H9 (cell line): ENCODE data around the gene LRRC28. TPM values are rescaled to one million over a fixed set of nuclear protein-coding genes. Genes with fewer than 3 reads are reported as not detected.

Source experiments
- DNase-seq: peaks from one replicate; pipeline ENCODE4 v3.0.0-alpha.2; 2017
- H2AFZ ChIP-seq: one replicate; pipeline ENCODE4 v1.6.1; 2013; ENCODE audit warnings: mild to moderate bottlenecking, low read length, control low read depth, moderate library complexity
- H2AK5ac ChIP-seq: 2 replicates; pipeline ENCODE4 v1.6.1; 2013; ENCODE audit warnings: low read length, control low read depth, mixed read lengths; ENCODE audit not compliant: insufficient read length
- H2BK120ac ChIP-seq: one replicate; pipeline ENCODE4 v1.6.1; 2013; ENCODE audit warnings: low read depth, mild to moderate bottlenecking, low read length, control low read depth, inconsistent platforms; ENCODE audit not compliant: poor library complexity, severe bottlenecking
- H2BK12ac ChIP-seq: 2 replicates; pipeline ENCODE4 v1.6.1; 2013; ENCODE audit warnings: low read length, control low read depth, mixed read lengths, low read depth; ENCODE audit not compliant: insufficient read length
- H2BK15ac ChIP-seq: 2 replicates; pipeline ENCODE4 v1.6.1; 2013; ENCODE audit warnings: low read depth, low read length, control low read depth
- H2BK20ac ChIP-seq: one replicate; pipeline ENCODE4 v1.6.1; 2013; ENCODE audit warnings: low read depth, mild to moderate bottlenecking, low read length, control low read depth, inconsistent platforms; ENCODE audit not compliant: poor library complexity, severe bottlenecking
- H2BK5ac ChIP-seq: 2 replicates; pipeline ENCODE4 v1.6.1; 2013; ENCODE audit warnings: low read length, control low read depth, mixed read lengths; ENCODE audit not compliant: insufficient read length
- H3K14ac ChIP-seq: 2 replicates; pipeline ENCODE4 v1.6.1; 2013; ENCODE audit warnings: low read length, control low read depth; ENCODE audit not compliant: insufficient read depth
- H3K18ac ChIP-seq: 2 replicates; pipeline ENCODE4 v1.6.1; 2013; ENCODE audit warnings: low read depth, mild to moderate bottlenecking, mixed read lengths, low read length, control low read depth; ENCODE audit not compliant: insufficient read length
- H3K23ac ChIP-seq: 2 replicates; pipeline ENCODE4 v1.6.1; 2013; ENCODE audit warnings: low read length, control low read depth, mixed read lengths, low read depth; ENCODE audit not compliant: insufficient read length
- H3K23me2 ChIP-seq: 2 replicates; pipeline ENCODE4 v1.6.1; 2013; ENCODE audit warnings: low read depth, mild to moderate bottlenecking, mixed read lengths, low read length, control low read depth; ENCODE audit not compliant: insufficient read length, poor library complexity, severe bottlenecking
- H3K27ac ChIP-seq: 2 replicates; pipeline ENCODE4 v1.5.1; 2013; ENCODE audit warnings: low read length, control low read depth, mixed read lengths, low read depth; ENCODE audit not compliant: insufficient read length
- H3K27me3 ChIP-seq: 2 replicates; pipeline ENCODE4 v1.6.1; 2013; ENCODE audit warnings: low read length, control low read depth, inconsistent platforms; ENCODE audit not compliant: insufficient read depth
- H3K4ac ChIP-seq: 2 replicates; pipeline ENCODE4 v1.6.1; 2013; ENCODE audit warnings: low read depth, mild to moderate bottlenecking, control low read depth, inconsistent platforms, low read length, moderate library complexity
- H3K4me1 ChIP-seq: 2 replicates; pipeline ENCODE4 v1.6.1; 2013; ENCODE audit warnings: low read length, control low read depth, inconsistent platforms; ENCODE audit not compliant: insufficient read depth
- H3K4me2 ChIP-seq: 2 replicates; pipeline ENCODE4 v1.6.1; 2013; ENCODE audit warnings: low read length, control low read depth, mixed read lengths; ENCODE audit not compliant: insufficient read length, insufficient read depth
- H3K56ac ChIP-seq: 2 replicates; pipeline ENCODE4 v1.6.1; 2013; ENCODE audit warnings: low read depth, mild to moderate bottlenecking, mixed read lengths, low read length, control low read depth; ENCODE audit not compliant: insufficient read length
- H3K79me1 ChIP-seq: 2 replicates; pipeline ENCODE4 v1.6.1; 2013; ENCODE audit warnings: low read depth, mild to moderate bottlenecking, moderate library complexity, low read length, control low read depth, inconsistent platforms; ENCODE audit not compliant: insufficient read depth, poor library complexity, severe bottlenecking
- H3K79me2 ChIP-seq: 2 replicates; pipeline ENCODE4 v1.6.1; 2013; ENCODE audit warnings: low read length, control low read depth, inconsistent platforms; ENCODE audit not compliant: insufficient read depth
- H3K9ac ChIP-seq: 2 replicates; pipeline ENCODE4 v1.6.1; 2013; ENCODE audit warnings: low read length, control low read depth, mixed read lengths; ENCODE audit not compliant: insufficient read length; ENCODE audit errors: extremely low read depth
- H3K9me3 ChIP-seq: one replicate; pipeline ENCODE4 v1.6.1; 2013; ENCODE audit warnings: low read depth, low read length, inconsistent platforms; ENCODE audit not compliant: control insufficient read depth
- H3T11ph ChIP-seq: one replicate; pipeline ENCODE4 v1.6.1; 2013; ENCODE audit warnings: mild to moderate bottlenecking, low read length, control low read depth, inconsistent platforms
- H4K20me1 ChIP-seq: one replicate; pipeline ENCODE4 v1.6.1; 2013; ENCODE audit not compliant: control insufficient read depth, insufficient read length, insufficient read depth
- H4K5ac ChIP-seq: 2 replicates; pipeline ENCODE4 v1.6.1; 2013; ENCODE audit warnings: low read depth, mild to moderate bottlenecking, mixed read lengths, low read length, control low read depth; ENCODE audit not compliant: insufficient read length
- H4K8ac ChIP-seq: replicated peaks from 2 replicates; pipeline ENCODE4 v1.6.1; 2013; ENCODE audit warnings: low read length, control low read depth, mixed read lengths, low read depth; ENCODE audit not compliant: insufficient read length
- H4K91ac ChIP-seq: 2 replicates; pipeline ENCODE4 v1.6.1; 2013; ENCODE audit warnings: low read depth, mild to moderate bottlenecking, moderate library complexity, mixed read lengths, low read length, control low read depth; ENCODE audit not compliant: insufficient read length
- H3K27ac Mint-ChIP-seq, 3 experiments: 2 replicates in 2 of 3; 3 replicates in 1 of 3; pipeline ENCODE4 v1.8.0; 2020 to 2021; ENCODE audit warnings: mixed read lengths in 3 of 3, mild to moderate bottlenecking in 1 of 3, moderate library complexity in 1 of 3
- H3K27me3 Mint-ChIP-seq: 2 replicates; pipeline ENCODE4 v1.8.0; 2021; ENCODE audit warnings: low read depth, mild to moderate bottlenecking, moderate library complexity, mixed read lengths
- H3K36me3 Mint-ChIP-seq, 3 experiments: 2 replicates in 2 of 3; 3 replicates in 1 of 3; pipeline ENCODE4 v1.8.0; 2020 to 2021; ENCODE audit warnings: low read depth in 3 of 3, mixed read lengths in 3 of 3; ENCODE audit not compliant: insufficient read depth in 1 of 3
- H3K4me1 Mint-ChIP-seq, 2 experiments: 2 replicates each; pipeline ENCODE4 v1.8.0; 2020; ENCODE audit warnings: mixed read lengths in 2 of 2
- H3K4me3 Mint-ChIP-seq, 2 experiments: 2 replicates in 1 of 2; 3 replicates in 1 of 2; pipeline ENCODE4 v1.8.0; 2020 to 2021; ENCODE audit warnings: mild to moderate bottlenecking in 2 of 2, mixed read lengths in 2 of 2, moderate library complexity in 1 of 2
- H3K9me3 Mint-ChIP-seq, 2 experiments: 2 replicates in 1 of 2; 3 replicates in 1 of 2; pipeline ENCODE4 v1.8.0; 2020; ENCODE audit warnings: mild to moderate bottlenecking in 2 of 2, mixed read lengths in 2 of 2, moderate library complexity in 1 of 2
- CTCF ChIP-seq: fragments of 200-600 bp; sonication (generic); conservative IDR thresholded peaks from 3 replicates; pipeline ENCODE4 v1.8.0; 2021; ENCODE audit warnings: antibody characterized with exemption, mild to moderate bottlenecking
- WGBS: extraction: QIAGEN DNeasy Blood & Tissue Kit; methylation state at CpG from one replicate; pipeline ENCODE4 v1.1.7; 2013; ENCODE audit warnings: missing lambda C conversion rate, low lambda C conversion rate, mixed read lengths; ENCODE audit not compliant: insufficient read length; ENCODE audit errors: extremely low coverage; 5-methylcytosine and 5-hydroxymethylcytosine counted together
- total RNA-seq: library from RNA; stranded (reverse); gene quantifications from 2 replicates; pipeline ENCODE4 v1.2.1, GENCODE V29; 2021

The LRRC28 gene
- total RNA-seq, 1 experiment from 2014 or later, result 17.6 TPM

DNA sequence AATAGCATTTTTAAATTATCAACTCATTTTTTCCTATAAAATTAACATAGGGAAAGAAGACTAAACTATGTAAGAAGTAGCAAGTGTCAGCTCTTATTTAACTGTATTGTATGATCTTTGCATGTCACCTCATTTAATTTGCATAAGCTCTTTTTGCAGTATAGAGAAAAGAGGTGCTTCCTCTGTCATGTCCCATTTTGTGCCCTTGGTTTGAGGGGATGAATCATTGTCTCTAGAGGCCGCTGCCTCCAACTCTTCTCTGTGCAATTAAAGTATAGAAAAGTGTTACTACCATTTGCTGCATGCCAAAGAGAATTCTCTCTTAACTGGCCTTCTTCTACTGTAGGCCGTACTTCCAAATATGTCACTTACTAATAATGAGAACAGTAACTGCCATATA is 93.4 kb downstream of the LRRC28 start:
- Histone ChIP-seq H4K20me1 (no peaks in the 10 kb centered on the region), H3K4ac (no peak overlapping the region), H2AK5ac (no peak overlapping the region), H3K9ac (no peak overlapping the region), H2BK20ac (no peak overlapping the region), H3K79me1 (no peaks in the 10 kb centered on the region), H4K5ac (no peak overlapping the region), H3K27ac (no peak overlapping the region), H2AFZ (no peak overlapping the region), H3K9me3 (no peaks in the 10 kb centered on the region), H3K18ac (no peak overlapping the region), H2BK15ac (no peak overlapping the region), H4K8ac (no peak overlapping the region), H3T11ph (no peak overlapping the region), H3K4me2 (no peak overlapping the region), H3K27me3 (no peaks in the 10 kb centered on the region), H3K23me2 (no peaks in the 10 kb centered on the region), H3K14ac (no peak overlapping the region), H2BK5ac (no peak overlapping the region), H3K79me2 (no peaks in the 10 kb centered on the region), H3K23ac (no peak overlapping the region), H3K4me1 (no peaks in the 10 kb centered on the region), H2BK12ac (no peak overlapping the region), H4K91ac (no peak overlapping the region), H3K56ac (no peak overlapping the region), H2BK120ac (no peak overlapping the region)
- no peak for DNase-seq
- TF ChIP-seq CTCF, result no peak
- H3K27me3 Mint-ChIP-seq, result no peaks in the 10 kb centered on the region
- H3K36me3 Mint-ChIP-seq, result peaks cover 0 to 6% (median 3%) of the 10 kb centered on the region in 3 experiments; a peak in 3 of 7 replicates
- H3K9me3 Mint-ChIP-seq, result no peaks in the 10 kb centered on the region; a peak in 2 of 5 replicates
- no peaks in the 10 kb centered on the region for H3K4me1 Mint-ChIP-seq
- no peak overlapping the region for H3K27ac Mint-ChIP-seq
- H3K4me3 Mint-ChIP-seq, result no peak overlapping the region
- WGBS, result no CpG with 5 or more reads among the region's 2 CpGs
